AG09319 (cell line): ENCODE data around the gene TCF4.

Experiments
- DNase-seq: peaks from one replicate; pipeline ENCODE4 v3.0.0-alpha.2; 2010; ENCODE audit warnings: low read depth; ENCODE audit errors: extremely low read depth
- CTCF ChIP-seq: IDR thresholded peaks from 2 replicates; pipeline ENCODE4 v1.5.1; 2011; ENCODE audit warnings: low read depth, mild to moderate bottlenecking, inconsistent platforms, low read length, moderate library complexity

TCF4 gene

GRCh38 chr18:55555395-55556027 lies 32.5 kb downstream of the TCF4 start:
- TF ChIP-seq CTCF, result no peak
- no peak for DNase-seq

GRCh38 chr18:55552526-55553189 lies 35.3 kb downstream of the TCF4 start:
- TF ChIP-seq CTCF, result no peak
- DNase-seq, result no peak

GRCh38 chr18:55551227-55551626 lies 36.8 kb downstream of the TCF4 start:
- TF ChIP-seq CTCF, result no peak
- no peak for DNase-seq

- TF ChIP-seq CTCF, result no peak
- no peak for DNase-seq
Measured at GRCh38 chr18:55550471-55550870, 37.5 kb downstream of the TCF4 start.

GRCh38 chr18:55549474-55550104 lies 38.4 kb downstream of the TCF4 start:
- TF ChIP-seq CTCF, result no peak
- no peak for DNase-seq

GRCh38 chr18:55547705-55548056 lies 40.3 kb downstream of the TCF4 start:
- no peak for TF ChIP-seq CTCF
- DNase-seq, result no peak
